NCI-H2081 (cell line): ENCODE measurements around the gene ITSN2.
A peak's percentile ranks its signal among the peaks of the same experiment; 100 is the strongest.
"Not testable (repeated sequence)": the region's sequence is repeated elsewhere in the genome, so short reads cannot be mapped to it uniquely, and the experiment has no call there.

Experiments
- DNase-seq, 2 experiments: peaks; one replicate each; lab custom pipeline; 2025; lab: John Stamatoyannopoulos, UW

The ITSN2 gene

GRCh38 chr2:24214880-24215279 lies 145.5 kb downstream of the ITSN2 start:
- DNase-seq, result no peak

DNA sequence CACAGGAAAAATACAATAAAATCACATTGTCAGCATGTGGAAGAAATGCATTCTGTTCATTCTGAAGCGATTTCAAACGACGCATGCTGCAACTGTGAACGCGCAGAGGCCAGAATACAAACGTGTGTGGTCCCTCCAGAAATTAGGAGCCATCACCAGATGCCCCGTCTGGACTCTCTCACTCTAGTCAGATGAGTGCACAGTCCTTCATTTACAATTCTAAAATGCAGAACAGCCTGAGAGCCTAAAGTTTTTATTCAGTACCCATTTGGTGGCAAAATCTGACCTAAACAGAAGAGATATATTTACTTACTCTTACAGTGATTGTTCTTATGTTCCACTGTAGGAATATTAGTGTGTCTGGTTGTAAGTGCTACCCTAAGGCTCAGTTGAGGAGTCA lies 148.9 kb downstream of the ITSN2 start:
- no peak for DNase-seq

- no peak for DNase-seq
Measured at GRCh38 chr2:24210723-24211122, 149.6 kb downstream of the ITSN2 start.

- no peak for DNase-seq
Measured at GRCh38 chr2:24210106-24210455, 150.3 kb downstream of the ITSN2 start.

DNA sequence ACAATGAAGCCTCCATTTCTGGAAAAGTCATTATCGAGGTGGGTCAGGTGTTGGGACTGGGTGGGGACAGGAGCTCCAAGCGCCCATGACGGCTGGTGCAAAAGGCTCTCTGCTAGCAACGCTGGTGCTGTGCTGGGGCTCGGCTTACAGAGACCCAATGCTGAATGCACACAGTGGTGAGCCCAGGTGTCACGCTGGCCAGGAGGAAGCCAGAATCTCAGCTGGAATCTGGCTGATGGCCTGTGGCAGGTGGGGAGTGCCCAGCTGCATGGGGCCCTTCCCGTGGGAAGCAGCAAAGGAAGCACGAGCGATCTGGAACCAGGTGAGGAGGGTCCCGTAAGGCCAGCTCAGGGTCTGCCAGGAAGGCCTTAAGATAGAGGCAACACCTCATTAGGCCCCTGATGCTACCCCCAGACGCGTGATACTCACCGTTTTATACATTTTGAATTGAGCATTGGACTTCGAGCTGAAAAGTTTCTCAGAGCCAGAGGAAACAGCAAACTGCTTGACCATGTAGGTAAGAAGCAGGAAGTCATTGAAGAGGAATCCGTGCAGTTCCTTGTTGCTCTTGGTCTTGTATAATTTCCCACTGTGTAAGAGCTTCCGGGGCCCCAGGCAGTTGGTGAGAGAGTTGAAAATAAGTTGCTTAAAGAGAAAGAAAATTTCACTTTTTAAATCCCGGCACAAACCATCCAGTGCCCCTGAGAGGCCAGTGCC lies 150.8 kb downstream of the ITSN2 start:
- peak; percentile 54 to 81 for DNase-seq

- DNase-seq, result no peak
Measured at GRCh38 chr2:24208490-24208889, 151.8 kb downstream of the ITSN2 start.

GRCh38 chr2:24207359-24207758 lies 153.0 kb downstream of the ITSN2 start:
- no peak for DNase-seq

DNA sequence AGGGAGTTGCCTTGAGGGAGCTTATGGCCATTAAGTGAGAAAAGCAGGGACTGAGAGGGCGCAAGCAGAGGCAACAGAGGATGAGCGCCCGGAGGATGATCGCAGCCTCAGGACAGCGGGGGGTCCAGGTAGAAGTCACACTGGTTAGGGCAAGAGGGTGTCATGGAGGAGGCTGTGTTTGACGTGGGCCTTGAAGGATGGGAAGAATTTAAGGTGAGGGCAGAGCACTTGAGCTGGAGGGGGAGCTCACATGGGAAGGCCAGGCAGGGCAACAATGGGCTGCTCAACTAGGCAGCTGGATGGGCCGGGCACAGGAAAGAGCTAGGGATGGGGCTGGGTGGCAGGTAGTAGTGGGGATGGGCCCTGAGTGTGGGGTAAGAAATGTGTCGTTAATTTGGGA lies 153.6 kb downstream of the ITSN2 start:
- DNase-seq, result no peak

DNA sequence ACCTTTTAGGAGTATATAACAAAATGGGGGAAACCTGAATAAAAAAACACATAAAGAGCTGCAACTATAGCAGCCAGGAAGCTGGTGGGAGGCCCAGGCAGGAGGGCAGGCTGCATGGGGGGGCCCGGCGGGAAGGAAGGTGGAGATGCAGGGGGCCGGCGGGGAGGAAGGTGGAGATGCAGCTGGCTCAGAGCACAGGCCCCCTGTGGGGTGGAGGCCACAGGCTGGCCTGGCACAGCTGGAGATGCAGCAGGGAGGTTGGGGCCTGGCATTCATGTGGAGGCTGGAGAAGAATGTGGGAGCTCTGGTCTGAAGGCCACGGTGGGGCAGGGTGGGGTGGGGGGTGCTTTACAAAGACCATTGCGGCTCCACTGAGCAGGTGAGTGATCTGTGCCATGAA lies 154.1 kb downstream of the ITSN2 start:
- peak in 1 of 2 experiments; percentile 16 for DNase-seq

DNA sequence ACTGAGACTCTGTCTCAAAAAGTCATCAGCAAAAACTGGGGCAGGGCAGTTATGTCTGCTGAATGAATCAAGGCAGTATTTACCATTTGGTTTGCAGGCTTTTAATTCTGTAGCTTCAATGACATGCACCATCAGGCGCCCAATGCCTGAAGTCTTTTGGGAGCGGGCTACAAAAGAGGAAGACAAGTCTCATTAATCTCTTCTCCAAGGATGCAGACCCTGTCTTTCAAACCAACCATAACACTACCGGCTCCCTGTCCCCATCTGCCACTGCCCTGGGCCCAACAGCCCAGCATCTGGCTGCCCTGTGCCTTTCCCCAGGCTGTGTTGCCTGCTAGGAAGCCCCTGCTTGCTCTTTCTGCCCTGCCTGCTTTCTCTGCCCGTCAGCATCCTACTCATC lies 155.2 kb downstream of the ITSN2 start:
- no peak for DNase-seq

DNA sequence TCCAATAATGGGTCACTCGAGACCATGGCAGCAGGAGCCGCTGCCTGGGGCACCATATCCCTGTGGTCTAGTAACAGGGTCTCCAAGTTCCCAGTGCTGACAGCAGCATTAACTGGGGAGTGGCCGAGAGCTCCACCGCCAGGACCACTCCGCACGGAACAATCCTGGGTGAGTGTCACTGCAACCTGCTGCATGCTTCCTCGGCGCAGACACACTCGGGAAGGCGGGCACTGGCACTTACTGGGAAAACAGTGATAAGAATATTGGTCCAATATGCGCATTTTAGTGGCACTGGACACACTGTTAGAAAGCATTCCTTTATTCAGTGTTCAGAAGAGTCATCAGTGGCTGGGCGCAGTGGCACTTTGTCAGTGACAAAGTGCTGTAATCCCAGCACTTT lies 155.8 kb downstream of the ITSN2 start:
- DNase-seq, result no peak

DNA sequence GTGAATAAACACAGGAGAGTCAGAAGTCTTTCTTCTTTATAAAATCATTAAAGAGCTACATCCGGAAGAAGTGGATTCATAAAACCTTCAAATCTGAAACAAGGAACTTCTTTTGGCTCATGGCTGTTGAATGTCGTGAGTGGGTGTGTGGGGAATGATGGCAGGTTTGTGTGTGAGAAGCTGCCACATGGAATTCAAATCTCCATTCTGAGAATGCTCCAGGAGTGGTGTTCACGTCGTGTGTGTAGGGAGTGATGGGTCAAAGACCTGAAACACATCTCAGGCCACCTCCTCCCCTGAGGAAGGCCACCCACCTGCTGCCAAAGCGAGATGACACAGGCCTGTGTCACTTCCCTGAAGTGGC lies 156.6 kb downstream of the ITSN2 start:
- DNase-seq, result no peak

- DNase-seq, result no peak
Measured at GRCh38 chr2:24203029-24203786, 157.1 kb downstream of the ITSN2 start.

DNA sequence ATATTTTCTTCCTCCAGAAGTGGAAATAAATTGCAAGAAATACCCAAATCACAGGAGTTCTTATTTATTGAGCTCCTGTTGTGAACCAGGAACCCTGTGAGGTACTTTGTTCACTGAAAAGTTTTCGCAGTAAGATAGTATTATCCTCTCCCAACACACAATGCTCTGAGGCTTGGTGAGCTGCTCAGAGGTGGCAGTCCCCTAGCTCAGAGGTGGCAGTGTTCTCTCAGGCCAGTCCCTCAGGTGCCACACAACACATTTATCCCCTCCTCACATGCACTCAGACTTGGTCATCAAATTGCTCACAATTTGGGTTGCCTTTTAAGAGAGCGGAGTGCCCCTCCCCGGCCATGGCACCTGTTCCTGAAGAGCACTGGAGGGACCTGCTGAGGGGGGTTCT lies 159.5 kb downstream of the ITSN2 start:
- no peak for DNase-seq

DNA sequence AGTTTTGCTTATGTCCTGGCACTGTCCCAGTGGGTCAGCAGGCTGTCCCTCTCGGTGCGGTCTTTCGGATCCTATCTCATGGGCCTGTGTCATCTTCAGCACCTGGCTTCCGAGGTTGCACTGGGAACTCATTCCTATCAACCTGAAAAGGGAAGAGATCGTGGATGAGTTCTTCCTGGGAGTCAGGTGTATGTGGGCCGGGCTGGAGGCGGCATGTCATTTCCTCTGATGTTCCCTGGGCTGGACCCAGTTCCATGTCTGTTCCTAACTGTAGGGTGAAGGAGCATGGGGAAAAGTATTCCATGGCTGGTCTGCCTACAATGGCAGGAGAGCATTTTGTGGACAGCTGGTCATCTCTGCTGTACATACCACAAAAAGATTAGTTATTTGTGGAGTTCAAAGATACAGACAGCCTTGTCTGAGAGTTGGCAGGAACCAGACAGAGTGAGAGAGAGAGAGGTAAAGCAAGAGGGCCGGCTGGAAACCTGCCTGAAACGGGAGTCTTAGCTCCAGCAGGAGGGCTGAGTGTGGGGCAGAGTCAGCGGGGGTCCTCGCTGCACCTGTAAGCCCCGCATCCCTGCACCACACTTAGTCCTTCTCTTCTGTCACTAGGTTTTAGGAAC lies 160.3 kb downstream of the ITSN2 start:
- no peak for DNase-seq

- not testable (repeated sequence) for DNase-seq
Measured at GRCh38 chr2:24197213-24197612, 163.1 kb downstream of the ITSN2 start.

DNA sequence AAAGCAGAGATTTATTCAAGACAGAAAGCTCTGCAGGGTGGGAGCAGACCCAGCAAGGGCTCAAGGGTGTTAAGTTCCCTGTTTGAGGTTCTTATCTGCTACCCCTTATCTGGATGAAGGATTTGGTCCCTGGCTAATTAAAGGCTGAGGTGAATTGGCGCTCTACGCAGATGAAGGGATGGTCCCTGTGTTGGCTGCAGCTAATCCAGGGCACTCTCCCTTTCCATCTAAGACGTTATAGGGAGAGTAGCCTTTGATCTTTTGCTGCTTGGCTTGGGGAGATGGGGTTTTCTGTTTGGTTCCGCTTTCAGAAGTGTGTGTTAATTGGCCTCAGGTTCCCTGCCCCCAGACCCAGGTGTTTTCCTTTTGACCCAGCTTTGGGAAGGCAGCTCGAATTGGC lies 168.5 kb downstream of the ITSN2 start:
- DNase-seq, result no peak

DNA sequence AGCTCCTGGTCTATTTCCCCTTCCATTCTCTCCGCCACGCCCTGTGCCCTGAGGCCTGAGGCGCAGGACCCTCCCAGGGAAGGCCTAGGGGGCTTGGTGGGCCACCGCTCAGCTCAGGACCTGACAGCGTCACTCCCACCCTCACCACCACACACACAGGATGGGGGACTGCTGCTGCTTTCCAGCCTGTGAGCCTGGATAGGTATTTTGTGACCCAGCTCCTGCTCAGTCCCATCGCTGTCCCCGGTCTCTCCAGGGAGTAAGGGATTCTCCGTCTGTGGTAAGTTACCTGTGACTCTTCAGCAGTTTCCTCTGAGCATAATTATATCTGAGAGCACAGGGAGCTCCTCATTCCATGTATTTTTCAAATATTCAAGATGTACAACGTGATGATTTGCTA lies 169.2 kb downstream of the ITSN2 start:
- no peak for DNase-seq

DNA sequence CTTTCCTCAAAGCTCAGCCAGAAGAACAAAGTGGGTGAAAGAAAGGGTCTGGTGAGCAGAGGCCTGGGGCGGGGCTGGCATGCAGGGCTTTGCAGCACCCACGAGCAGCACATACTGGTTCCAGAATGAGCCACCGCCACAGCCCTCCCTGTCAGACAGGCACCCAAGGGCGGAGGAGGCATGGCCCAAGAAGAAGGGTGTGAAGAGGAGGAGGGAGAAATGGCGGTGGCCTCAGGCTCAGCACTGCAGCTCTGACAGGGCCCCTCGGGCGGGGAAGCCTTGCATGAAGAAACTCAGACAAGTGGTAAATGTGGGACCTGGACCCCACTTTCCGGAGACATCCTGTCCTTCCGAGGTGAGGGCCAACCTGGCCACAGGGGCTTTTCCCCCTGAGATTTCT lies 169.8 kb downstream of the ITSN2 start:
- no peak for DNase-seq

DNA sequence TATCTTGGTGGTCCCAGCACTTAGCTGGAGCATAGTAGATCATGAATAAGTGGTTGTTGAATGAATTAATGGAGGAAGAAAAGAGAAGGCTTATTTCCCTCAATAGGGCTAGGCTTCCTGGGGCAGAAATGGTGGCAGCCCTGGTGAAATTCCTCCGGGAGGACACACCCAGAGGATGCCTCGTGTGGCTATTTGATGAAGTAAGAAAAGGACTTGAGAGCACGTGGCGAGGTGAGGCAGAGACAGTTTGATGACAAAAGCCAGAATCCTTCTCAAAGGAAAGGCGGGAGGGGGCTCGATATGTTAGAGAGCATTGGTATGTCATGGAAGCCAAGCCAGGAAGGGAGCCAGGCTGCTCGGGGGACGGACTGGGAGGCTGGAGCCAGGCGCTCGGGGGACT lies 170.8 kb downstream of the ITSN2 start:
- DNase-seq, result no peak

- no peak for DNase-seq
Measured at GRCh38 chr2:24183366-24184069, 176.8 kb downstream of the ITSN2 start.

- no peak for DNase-seq
Measured at GRCh38 chr2:24182507-24182906, 177.8 kb downstream of the ITSN2 start.

- DNase-seq, result no peak
Measured at GRCh38 chr2:24181849-24182248, 178.5 kb downstream of the ITSN2 start.
